ENCODE data around the gene SLC29A4.

DNA sequence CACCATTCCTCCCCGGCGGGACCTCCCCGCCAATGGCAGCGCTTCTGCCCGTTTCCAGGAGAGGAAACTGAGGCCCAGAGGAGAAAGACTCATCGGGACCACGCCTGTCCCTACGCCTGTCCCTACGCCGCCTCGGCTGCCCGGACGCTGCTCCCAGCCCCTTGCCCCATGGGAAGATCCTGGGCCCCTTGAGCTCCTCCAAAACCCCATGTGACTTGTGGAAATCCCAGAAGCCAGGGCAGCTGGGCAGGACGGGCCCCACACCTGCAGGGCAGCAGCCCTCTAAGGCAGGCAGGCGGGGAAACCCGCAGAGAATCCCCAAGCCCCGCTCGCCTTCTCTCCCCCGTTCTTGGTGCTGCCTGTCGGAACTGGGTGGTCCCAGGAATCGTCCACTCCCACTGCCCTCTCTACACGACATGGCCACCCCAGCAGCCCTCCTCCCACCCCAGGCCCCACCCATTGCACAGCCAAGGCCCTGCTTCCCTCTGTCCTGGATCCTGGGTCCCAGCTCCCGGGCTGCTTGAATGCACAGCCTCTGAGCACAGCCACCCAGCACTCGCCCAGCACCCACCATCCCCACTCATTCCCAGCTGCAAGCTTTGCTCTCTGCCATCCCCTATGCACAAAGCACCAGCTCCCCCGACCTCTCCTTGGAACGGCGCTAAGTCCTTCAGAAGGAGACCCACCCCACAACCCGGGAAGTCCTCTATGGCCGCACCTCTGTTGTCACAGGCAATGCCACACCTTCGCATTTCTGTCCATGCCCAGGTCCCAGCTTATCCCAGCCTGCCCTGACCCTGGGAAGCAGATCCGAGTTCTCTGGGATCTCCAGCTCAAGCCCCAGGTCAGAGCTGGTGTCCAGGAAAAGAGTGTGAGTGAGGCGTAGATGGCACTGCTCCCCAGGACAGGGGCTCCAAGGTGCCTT is 50.6 kb downstream of the SLC29A4 start:
- TF ChIP-seq, protein P1, sequence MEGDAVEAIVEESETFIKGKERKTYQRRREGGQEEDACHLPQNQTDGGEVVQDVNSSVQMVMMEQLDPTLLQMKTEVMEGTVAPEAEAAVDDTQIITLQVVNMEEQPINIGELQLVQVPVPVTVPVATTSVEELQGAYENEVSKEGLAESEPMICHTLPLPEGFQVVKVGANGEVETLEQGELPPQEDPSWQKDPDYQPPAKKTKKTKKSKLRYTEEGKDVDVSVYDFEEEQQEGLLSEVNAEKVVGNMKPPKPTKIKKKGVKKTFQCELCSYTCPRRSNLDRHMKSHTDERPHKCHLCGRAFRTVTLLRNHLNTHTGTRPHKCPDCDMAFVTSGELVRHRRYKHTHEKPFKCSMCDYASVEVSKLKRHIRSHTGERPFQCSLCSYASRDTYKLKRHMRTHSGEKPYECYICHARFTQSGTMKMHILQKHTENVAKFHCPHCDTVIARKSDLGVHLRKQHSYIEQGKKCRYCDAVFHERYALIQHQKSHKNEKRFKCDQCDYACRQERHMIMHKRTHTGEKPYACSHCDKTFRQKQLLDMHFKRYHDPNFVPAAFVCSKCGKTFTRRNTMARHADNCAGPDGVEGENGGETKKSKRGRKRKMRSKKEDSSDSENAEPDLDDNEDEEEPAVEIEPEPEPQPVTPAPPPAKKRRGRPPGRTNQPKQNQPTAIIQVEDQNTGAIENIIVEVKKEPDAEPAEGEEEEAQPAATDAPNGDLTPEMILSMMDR (conservative IDR thresholded peaks at IDR 0.05 in 1 of 2, IDR thresholded peaks at IDR 0.05 in 1 of 2; ENCODE audit: extremely low read depth in 1 of 2, insufficient read depth in 1 of 2, low read depth in 1 of 2, low read length in 2 of 2) = no peak
- TF ChIP-seq EZH2 (IDR thresholded peaks at IDR 0.05; ENCODE audit: borderline replicate concordance, low read length) = no peak
